Dendritic cell treated with granulocyte-macrophage colony-stimulating factor and Interleukin-4, amounts not matched to agents 40 ng/mL and 50 ng/mL, for 4 days (primary cell): ENCODE results near the gene PIGT.

Experiments used
- H3K27ac Mint-ChIP-seq: one replicate; pipeline ENCODE4 v1.8.0; 2022; ENCODE audit warnings: mild to moderate bottlenecking, mixed read lengths
- H3K27me3 Mint-ChIP-seq: one replicate; pipeline ENCODE4 v1.8.0; 2022; ENCODE audit warnings: mild to moderate bottlenecking, mixed read lengths
- H3K36me3 Mint-ChIP-seq: one replicate; pipeline ENCODE4 v1.8.0; 2022; ENCODE audit warnings: low read depth, mixed read lengths
- H3K4me1 Mint-ChIP-seq: one replicate; pipeline ENCODE4 v1.8.0; 2022; ENCODE audit warnings: low read depth, mixed read lengths
- H3K4me3 Mint-ChIP-seq: one replicate; pipeline ENCODE4 v1.8.0; 2022; ENCODE audit warnings: mild to moderate bottlenecking, moderate library complexity, mixed read lengths
- H3K9me3 Mint-ChIP-seq: one replicate; pipeline ENCODE4 v1.8.0; 2022; ENCODE audit warnings: mixed read lengths
- intact Hi-C: fragments of 100-400 bp; cut with micrococcal nuclease; formaldehyde crosslinking; loops from one replicate; pipeline ENCODE4 v1.15.0; 2022

PIGT gene

GRCh38 chr20:45387274-45387673, 28.7 kb upstream of the PIGT start:
- Mint-ChIP-seq H3K27me3 (peaks cover 5% of the 10 kb centered on the region), H3K9me3 (no peaks in the 10 kb centered on the region), H3K36me3 (no peaks in the 10 kb centered on the region), H3K27ac (no peak overlapping the region), H3K4me3 (no peak overlapping the region), H3K4me1 (peaks cover 5% of the 10 kb centered on the region)
- intact Hi-C loops, result no loop called here

GRCh38 chr20:45390931-45391330, 25.0 kb upstream of the PIGT start:
- Mint-ChIP-seq H3K4me1 (peaks cover 5% of the 10 kb centered on the region), H3K9me3 (no peaks in the 10 kb centered on the region), H3K27ac (no peak overlapping the region), H3K27me3 (peaks cover 4% of the 10 kb centered on the region), H3K4me3 (no peak overlapping the region), H3K36me3 (peaks cover 5% of the 10 kb centered on the region)
- intact Hi-C loops, result no loop called here

- Mint-ChIP-seq H3K4me3 (no peak overlapping the region), H3K27me3 (peaks cover 4% of the 10 kb centered on the region), H3K4me1 (peaks cover 5% of the 10 kb centered on the region), H3K36me3 (peaks cover 7% of the 10 kb centered on the region), H3K27ac (no peak overlapping the region), H3K9me3 (no peaks in the 10 kb centered on the region)
- intact Hi-C loops, result no loop called here
Measured at GRCh38 chr20:45391559-45391958, 24.4 kb upstream of the PIGT start.

GRCh38 chr20:45392733-45393132, 23.2 kb upstream of the PIGT start:
- Mint-ChIP-seq H3K4me3 (no peak overlapping the region), H3K9me3 (no peaks in the 10 kb centered on the region), H3K27ac (no peak overlapping the region), H3K27me3 (peaks cover 4% of the 10 kb centered on the region), H3K4me1 (peaks cover 5% of the 10 kb centered on the region), H3K36me3 (peaks cover 7% of the 10 kb centered on the region)
- intact Hi-C loops, result no loop called here

- H3K27ac Mint-ChIP-seq, result no peak overlapping the region
- no peak overlapping the region for H3K4me3 Mint-ChIP-seq
- peaks cover 5% of the 10 kb centered on the region for H3K4me1 Mint-ChIP-seq
- peaks cover 8% of the 10 kb centered on the region for H3K9me3 Mint-ChIP-seq
- intact Hi-C loops, result no loop called here
- peaks cover 10% of the 10 kb centered on the region for H3K36me3 Mint-ChIP-seq
- peaks cover 4% of the 10 kb centered on the region for H3K27me3 Mint-ChIP-seq
Measured at GRCh38 chr20:45394221-45395113, 21.5 kb upstream of the PIGT start.

GRCh38 chr20:45395114-45395415, 20.9 kb upstream of the PIGT start:
- Mint-ChIP-seq H3K36me3 (peaks cover 16% of the 10 kb centered on the region), H3K27me3 (peaks cover 2% of the 10 kb centered on the region), H3K27ac (no peak overlapping the region), H3K4me1 (peaks cover 4% of the 10 kb centered on the region), H3K4me3 (no peak overlapping the region), H3K9me3 (peaks cover 14% of the 10 kb centered on the region)
- intact Hi-C loops, result no loop called here

- peaks cover 37% of the 10 kb centered on the region for H3K9me3 Mint-ChIP-seq
- no peak overlapping the region for H3K4me3 Mint-ChIP-seq
- intact Hi-C loops, result no loop called here
- H3K27me3 Mint-ChIP-seq, result peaks cover 5% of the 10 kb centered on the region
- peaks cover 9% of the 10 kb centered on the region for H3K4me1 Mint-ChIP-seq
- H3K36me3 Mint-ChIP-seq, result peaks cover 39% of the 10 kb centered on the region
- no peak overlapping the region for H3K27ac Mint-ChIP-seq
Measured at GRCh38 chr20:45399018-45399417, 16.9 kb upstream of the PIGT start.

- H3K4me1 Mint-ChIP-seq, result peaks cover 20% of the 10 kb centered on the region
- peaks cover 38% of the 10 kb centered on the region for H3K36me3 Mint-ChIP-seq
- no peak overlapping the region for H3K27ac Mint-ChIP-seq
- intact Hi-C loops, result no loop called here
- peaks cover 10% of the 10 kb centered on the region for H3K27me3 Mint-ChIP-seq
- H3K4me3 Mint-ChIP-seq, result no peak overlapping the region
- peaks cover 37% of the 10 kb centered on the region for H3K9me3 Mint-ChIP-seq
Measured at GRCh38 chr20:45400346-45401031, 15.5 kb upstream of the PIGT start.

- no peak overlapping the region for H3K4me3 Mint-ChIP-seq
Measured at GRCh38 chr20:45402946-45403345, 13.0 kb upstream of the PIGT start.

GRCh38 chr20:45404438-45404837, 11.5 kb upstream of the PIGT start:
- H3K27me3 Mint-ChIP-seq, result peaks cover 10% of the 10 kb centered on the region
- peak overlapping the region; percentile 90 for H3K27ac Mint-ChIP-seq
- H3K4me3 Mint-ChIP-seq, result peak overlapping the region; percentile 94
- peaks cover 55% of the 10 kb centered on the region for H3K36me3 Mint-ChIP-seq
- H3K4me1 Mint-ChIP-seq, result peaks cover 40% of the 10 kb centered on the region
- peaks cover 30% of the 10 kb centered on the region for H3K9me3 Mint-ChIP-seq
- intact Hi-C loops, result no loop called here

More at GRCh38 chr20:45402946-45403345, 13.0 kb upstream of the PIGT start:
- Mint-ChIP-seq H3K27me3 (peaks cover 10% of the 10 kb centered on the region), H3K4me1 (peaks cover 31% of the 10 kb centered on the region), H3K27ac (no peak overlapping the region), H3K9me3 (peaks cover 37% of the 10 kb centered on the region), H3K36me3 (peaks cover 51% of the 10 kb centered on the region)
- intact Hi-C loops, result no loop called here

- Mint-ChIP-seq H3K4me1 (peaks cover 52% of the 10 kb centered on the region), H3K27ac (peak overlapping the region; percentile 90), H3K9me3 (peaks cover 17% of the 10 kb centered on the region), H3K27me3 (peaks cover 10% of the 10 kb centered on the region), H3K4me3 (peak overlapping the region; percentile 94), H3K36me3 (peaks cover 55% of the 10 kb centered on the region)
- intact Hi-C loops, result loop anchor here (5.0 kb wide), 1 partner anchor 33 kb away; no protein-coding TSS in a partner anchor
Measured at GRCh38 chr20:45405571-45406259, 10.2 kb upstream of the PIGT start.

GRCh38 chr20:45406260-45407066, 9.5 kb upstream of the PIGT start:
- Mint-ChIP-seq H3K4me3 (peak overlapping the region; percentile 94), H3K4me1 (peaks cover 55% of the 10 kb centered on the region), H3K36me3 (peaks cover 55% of the 10 kb centered on the region), H3K27ac (peak overlapping the region; percentile 90), H3K27me3 (peaks cover 10% of the 10 kb centered on the region), H3K9me3 (peaks cover 9% of the 10 kb centered on the region)
- intact Hi-C loops, result loop anchor here (5.0 kb wide), 1 partner anchor 34 kb away; no protein-coding TSS in a partner anchor

- intact Hi-C loops, result loop anchor here (5.0 kb wide), 1 partner anchor 35 kb away; no protein-coding TSS in a partner anchor
- peaks cover 13% of the 10 kb centered on the region for H3K27me3 Mint-ChIP-seq
- peak overlapping the region; percentile 90 for H3K27ac Mint-ChIP-seq
- H3K4me1 Mint-ChIP-seq, result peaks cover 55% of the 10 kb centered on the region
- peak overlapping the region; percentile 94 for H3K4me3 Mint-ChIP-seq
- H3K36me3 Mint-ChIP-seq, result peaks cover 58% of the 10 kb centered on the region
- peaks cover 2% of the 10 kb centered on the region for H3K9me3 Mint-ChIP-seq
Measured at GRCh38 chr20:45407067-45407745, 8.7 kb upstream of the PIGT start.
